Activated T-cell treated with anti-CD3 and anti-CD28 coated beads for 24 hours (primary cell): ENCODE measurements around the gene OR10A3.
"Not testable (repeated sequence)": the region's sequence is repeated elsewhere in the genome, so short reads cannot be mapped to it uniquely, and the experiment has no call there.

Experiments used
- DNase-seq: peaks from one replicate; pipeline ENCODE4 v3.0.0-alpha.2; 2020; ENCODE audit warnings: low read depth

The OR10A3 gene

GRCh38 chr11:7941608-7942007 lies at the start of gene OR10A3:
Gene OR10A3 (minus strand): TSS chr11:7941708. CDS start chr11:7939520, 2,188 bp downstream.
- no peak for DNase-seq

- not testable (repeated sequence) for DNase-seq
Observed at GRCh38 chr11:7987560-7987883, 46.0 kb upstream of the OR10A3 start.

GRCh38 chr11:7986768-7987559 lies 45.5 kb upstream of the OR10A3 start, which contains the start of gene EIF3F:
Gene EIF3F (plus strand): TSS chr11:7987337. CDS start chr11:7987353, 16 bp downstream.
- DNase-seq, result peak; percentile 89

GRCh38 chr11:7983832-7984590 lies 42.5 kb upstream of the OR10A3 start:
- no peak for DNase-seq

GRCh38 chr11:7982582-7983119 lies 41.1 kb upstream of the OR10A3 start:
- no peak for DNase-seq

- no peak for DNase-seq
Observed at GRCh38 chr11:7981619-7982157, 40.2 kb upstream of the OR10A3 start.

GRCh38 chr11:7977232-7977917 lies 35.9 kb upstream of the OR10A3 start:
- no peak for DNase-seq

GRCh38 chr11:7974668-7975067 lies 33.2 kb upstream of the OR10A3 start:
- DNase-seq, result no peak

- no peak for DNase-seq
Observed at GRCh38 chr11:7973011-7973410, 31.5 kb upstream of the OR10A3 start.

GRCh38 chr11:7971846-7972245 lies 30.3 kb upstream of the OR10A3 start:
- DNase-seq, result no peak

GRCh38 chr11:7969756-7970646 lies 28.5 kb upstream of the OR10A3 start:
- DNase-seq, result no peak

GRCh38 chr11:7968686-7969085 lies 27.2 kb upstream of the OR10A3 start:
- DNase-seq, result no peak

- DNase-seq, result no peak
Observed at GRCh38 chr11:7967826-7968225, 26.3 kb upstream of the OR10A3 start.

GRCh38 chr11:7967097-7967496 lies 25.6 kb upstream of the OR10A3 start:
- no peak for DNase-seq

- DNase-seq, result no peak
Observed at GRCh38 chr11:7965386-7965785, 23.9 kb upstream of the OR10A3 start, which contains the start of gene NLRP10. Gene NLRP10 (minus strand): TSS chr11:7965447. CDS start chr11:7963495, 1,952 bp downstream.

- DNase-seq, result no peak
Observed at GRCh38 chr11:7964873-7965272, 23.4 kb upstream of the OR10A3 start.

- no peak for DNase-seq
Observed at GRCh38 chr11:7964261-7964660, 22.8 kb upstream of the OR10A3 start.

GRCh38 chr11:7955191-7955590 lies 13.7 kb upstream of the OR10A3 start:
- DNase-seq, result no peak

GRCh38 chr11:7949934-7950333 lies 8.4 kb upstream of the OR10A3 start:
- no peak for DNase-seq

- no peak for DNase-seq
Observed at GRCh38 chr11:7944123-7944522, 2.6 kb upstream of the OR10A3 start.

- DNase-seq, result no peak
Observed at GRCh38 chr11:7941146-7941545, 362 bp downstream of the OR10A3 start.
